D721Med (cell line): ENCODE data around the gene FAM234B.
A peak's percentile ranks its signal among the peaks of the same experiment; 100 is the strongest.
"Not testable (repeated sequence)": the region's sequence is repeated elsewhere in the genome, so short reads cannot be mapped to it uniquely, and the experiment has no call there.

Source experiments
- DNase-seq: peaks from one replicate; pipeline ENCODE4 v3.0.0; 2011; ENCODE audit warnings: low spot score; ENCODE audit not compliant: insufficient read length
- FAIRE-seq: peaks from 2 replicates; lab custom pipeline; 2011; peaks lifted over from hg19 to GRCh38; lab: Jason Lieb, UNC
- TF ChIP-seq, protein P1 (sequence below): IDR thresholded peaks from 2 replicates; pipeline ENCODE4 v1.5.1; 2012; ENCODE audit warnings: mild to moderate bottlenecking, control low read depth; ENCODE audit not compliant: insufficient read depth; ENCODE audit errors: missing control alignments

FAM234B gene

DNA sequence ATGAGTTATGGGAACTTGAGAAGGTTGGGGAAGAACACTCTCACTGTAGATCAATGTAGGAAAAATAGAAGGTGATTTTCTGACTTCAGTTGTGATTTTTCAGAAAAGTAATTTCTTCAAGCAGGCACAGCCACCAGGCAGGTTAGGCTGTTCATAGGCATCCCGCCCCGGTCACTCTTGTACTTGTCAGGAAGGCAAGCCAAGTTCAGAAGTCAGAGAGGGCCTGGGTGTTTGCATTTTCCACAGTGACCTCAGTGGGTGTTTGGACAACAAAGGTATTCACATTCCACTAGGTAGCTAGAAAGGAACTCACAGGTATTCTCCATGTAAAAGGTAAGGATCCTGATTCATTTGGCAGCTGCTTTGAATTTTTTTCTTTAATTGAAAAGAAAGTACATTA lies 3.0 kb upstream of the FAM234B start:
- TF ChIP-seq, protein P1, sequence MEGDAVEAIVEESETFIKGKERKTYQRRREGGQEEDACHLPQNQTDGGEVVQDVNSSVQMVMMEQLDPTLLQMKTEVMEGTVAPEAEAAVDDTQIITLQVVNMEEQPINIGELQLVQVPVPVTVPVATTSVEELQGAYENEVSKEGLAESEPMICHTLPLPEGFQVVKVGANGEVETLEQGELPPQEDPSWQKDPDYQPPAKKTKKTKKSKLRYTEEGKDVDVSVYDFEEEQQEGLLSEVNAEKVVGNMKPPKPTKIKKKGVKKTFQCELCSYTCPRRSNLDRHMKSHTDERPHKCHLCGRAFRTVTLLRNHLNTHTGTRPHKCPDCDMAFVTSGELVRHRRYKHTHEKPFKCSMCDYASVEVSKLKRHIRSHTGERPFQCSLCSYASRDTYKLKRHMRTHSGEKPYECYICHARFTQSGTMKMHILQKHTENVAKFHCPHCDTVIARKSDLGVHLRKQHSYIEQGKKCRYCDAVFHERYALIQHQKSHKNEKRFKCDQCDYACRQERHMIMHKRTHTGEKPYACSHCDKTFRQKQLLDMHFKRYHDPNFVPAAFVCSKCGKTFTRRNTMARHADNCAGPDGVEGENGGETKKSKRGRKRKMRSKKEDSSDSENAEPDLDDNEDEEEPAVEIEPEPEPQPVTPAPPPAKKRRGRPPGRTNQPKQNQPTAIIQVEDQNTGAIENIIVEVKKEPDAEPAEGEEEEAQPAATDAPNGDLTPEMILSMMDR: no peak
- DNase-seq (no peak), FAIRE-seq (no peak)

DNA sequence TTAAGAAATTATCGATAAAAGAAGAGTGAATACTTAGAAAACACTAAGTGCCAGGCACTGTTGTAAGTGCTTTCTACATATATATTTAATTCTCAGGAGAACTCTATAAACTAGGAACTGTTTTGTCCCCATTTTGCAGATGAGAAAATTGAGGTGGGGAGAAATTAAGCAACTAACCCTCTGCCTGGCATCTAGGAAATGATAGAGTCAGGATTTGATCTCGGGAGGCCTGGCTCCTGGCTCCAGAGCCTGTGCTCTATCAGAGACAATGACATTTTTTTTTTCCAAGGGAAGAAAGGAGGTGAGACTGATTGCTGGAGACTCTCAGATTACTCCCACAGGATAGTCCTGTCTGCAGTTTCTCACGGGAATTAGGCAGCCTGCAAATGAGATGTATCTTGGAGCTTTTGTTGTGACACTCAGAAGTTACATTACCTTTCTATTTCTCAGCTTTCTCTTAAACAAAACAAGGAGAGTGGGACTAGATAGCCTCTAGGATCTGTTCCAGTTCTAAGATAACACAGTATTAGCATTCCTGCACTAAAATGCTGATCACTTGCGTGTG lies 1.4 kb upstream of the FAM234B start:
- no peak for FAIRE-seq
- TF ChIP-seq, protein P1: no peak
- DNase-seq: no peak

DNA sequence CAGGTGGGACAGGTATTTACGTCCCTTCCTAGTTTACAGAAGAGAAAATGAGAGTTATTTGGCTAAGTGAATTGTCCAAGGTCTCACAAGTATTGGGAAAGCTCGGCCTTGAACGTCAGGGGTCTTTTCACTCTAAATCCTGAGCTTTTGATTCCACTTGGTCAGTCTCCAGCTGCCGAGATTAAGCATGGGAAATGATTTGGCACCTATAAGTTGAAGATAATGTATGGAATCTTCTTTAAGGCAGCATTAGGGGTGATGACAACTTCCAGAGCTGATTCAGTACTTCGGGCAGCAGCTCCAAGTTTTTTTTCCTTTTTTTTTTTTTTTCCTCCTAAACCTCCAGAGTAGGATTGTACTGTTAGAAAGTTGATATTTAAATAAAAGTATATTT lies 722 bp downstream of the FAM234B start:
- no peak for DNase-seq
- TF ChIP-seq, protein P1: no peak

DNA sequence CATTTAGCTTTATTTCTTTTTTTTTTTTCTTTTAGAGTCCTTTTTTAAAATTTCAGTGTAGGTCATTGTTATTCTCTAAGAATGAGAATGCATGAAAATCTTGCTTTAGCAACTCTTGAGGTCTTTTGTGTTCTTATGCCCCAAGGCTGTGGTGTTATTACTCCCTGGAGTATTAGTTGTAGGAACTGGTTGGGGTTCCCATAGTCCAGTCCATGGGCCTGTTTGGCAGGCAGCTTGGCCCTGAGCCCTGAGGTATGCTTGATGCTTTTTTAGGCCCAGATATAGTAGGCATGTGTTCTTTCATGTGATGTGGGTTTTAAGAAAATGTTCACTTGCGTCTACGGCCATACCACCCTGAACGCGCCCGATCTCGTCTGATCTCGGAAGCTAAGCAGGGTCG lies 1.6 kb downstream of the FAM234B start:
- FAIRE-seq (no peak), DNase-seq (no peak)
- TF ChIP-seq, protein P1: no peak

More for the DNA sequence above, 722 bp downstream of the FAM234B start:
- FAIRE-seq: no peak

DNA sequence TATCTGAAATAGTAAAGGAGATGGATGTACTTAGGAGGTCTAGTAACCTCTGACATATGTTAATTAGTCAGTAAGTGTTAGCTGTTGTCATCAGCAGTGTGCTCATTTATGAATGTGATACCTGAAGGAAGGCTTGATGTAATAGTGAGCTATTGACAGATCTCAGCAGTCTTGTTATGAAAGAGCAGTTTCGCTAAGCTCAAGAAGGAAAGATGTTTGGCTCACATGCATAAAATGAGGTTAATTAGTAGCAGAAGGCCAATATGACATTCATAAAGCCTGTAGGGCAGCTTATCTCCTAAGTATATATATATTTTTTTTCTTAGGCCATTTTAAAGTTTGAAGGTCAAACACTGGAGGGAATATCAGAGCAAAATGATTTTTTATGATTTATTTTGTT lies 2.8 kb downstream of the FAM234B start:
- FAIRE-seq (no peak), DNase-seq (no peak)
- TF ChIP-seq, protein P1: no peak

DNA sequence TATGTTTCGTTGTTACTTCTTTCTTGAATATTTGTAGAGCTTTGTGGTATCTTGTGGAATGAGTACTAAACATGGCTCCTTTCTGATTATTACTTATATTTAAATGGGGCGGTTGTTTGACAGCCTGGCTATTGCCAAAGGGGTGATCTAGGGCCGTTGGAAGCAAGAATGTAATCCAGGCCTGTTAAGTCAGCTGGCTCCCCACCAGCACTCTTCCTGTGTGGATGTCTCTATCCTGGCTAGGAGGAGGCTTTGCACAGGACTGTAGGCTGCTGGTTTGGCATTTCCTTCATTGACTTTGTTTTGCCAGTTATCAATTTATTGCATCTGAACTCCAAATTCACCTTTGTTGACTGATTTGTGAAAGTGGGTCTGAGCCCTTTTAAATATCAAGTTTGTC lies 5.6 kb downstream of the FAM234B start:
- TF ChIP-seq, protein P1: no peak
- FAIRE-seq (no peak), DNase-seq (no peak)

DNA sequence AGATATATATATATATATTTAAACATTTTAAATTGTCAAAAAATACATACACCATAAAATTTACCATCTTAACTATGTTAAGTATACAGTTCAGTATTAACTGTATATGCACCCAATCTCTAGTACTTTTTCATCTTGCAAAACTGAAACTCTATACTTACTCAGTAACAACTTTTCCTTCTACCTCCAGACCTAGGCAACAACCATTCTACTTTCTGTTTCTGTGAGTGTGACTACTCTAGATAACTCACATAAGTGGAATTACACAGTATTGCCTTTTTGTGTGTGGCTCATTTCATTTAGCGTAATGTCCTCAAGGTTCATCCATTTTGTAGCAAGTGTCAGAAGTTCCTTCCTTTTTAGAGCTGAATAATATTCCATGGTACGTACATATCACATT lies 8.2 kb downstream of the FAM234B start:
- no peak for DNase-seq
- TF ChIP-seq, protein P1: no peak
- FAIRE-seq: peak; percentile 51

DNA sequence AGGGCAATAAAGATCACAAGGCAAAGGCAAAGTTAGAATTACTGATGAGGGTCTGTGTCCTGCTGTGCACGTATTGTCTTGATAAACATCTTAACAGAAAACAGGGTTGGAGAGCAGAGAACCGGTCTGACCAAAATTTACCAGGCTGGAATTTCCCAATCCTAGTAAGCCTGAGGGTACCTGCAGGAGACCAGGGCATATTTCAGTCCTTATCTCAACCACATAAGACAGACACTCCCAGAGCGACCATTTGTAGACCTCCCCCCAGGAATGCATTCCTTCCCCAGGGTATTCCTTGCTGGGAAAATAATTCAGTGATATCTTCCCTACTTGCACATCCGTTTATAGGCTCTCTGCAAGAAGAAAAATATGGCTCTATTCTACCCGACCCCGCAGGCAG lies 9.4 kb downstream of the FAM234B start:
- FAIRE-seq, DNase-seq: not testable (repeated sequence)
